Mononuclear cell (primary cell): ENCODE results near the gene SLC35G4. TPM values are rescaled to one million over a fixed set of nuclear protein-coding genes. Genes with fewer than 3 reads are reported as not detected.

ENCODE experiments used
- H3K27me3 ChIP-seq: 2 replicates; pipeline ENCODE4 v1.6.0; 2011; ENCODE audit warnings: low read length, control low read depth; ENCODE audit not compliant: insufficient read depth
- H3K4me1 ChIP-seq: 2 replicates; pipeline ENCODE4 v1.5.1; 2011; ENCODE audit warnings: mild to moderate bottlenecking, low read length, control low read depth; ENCODE audit not compliant: insufficient read depth
- H3K4me3 ChIP-seq: 2 replicates; pipeline ENCODE4 v1.5.1; 2011; ENCODE audit warnings: mild to moderate bottlenecking, low read length, moderate library complexity
- H3K9me3 ChIP-seq: 2 replicates; pipeline ENCODE4 v1.5.1; 2011; ENCODE audit warnings: low read depth, mild to moderate bottlenecking, control low read depth, low read length
- total RNA-seq: library from RNA; depleted of rRNA; stranded (reverse); fragments of >200 nt; gene quantifications from one replicate; pipeline ENCODE4 v1.2.3, GENCODE V29; 2012

SLC35G4 gene
- total RNA-seq, 1 donor: not detected

GRCh38 chr18:11655606-11655932, 46.2 kb downstream of the SLC35G4 start:
- no peaks in the 10 kb centered on the region for H3K9me3 ChIP-seq
- no peaks in the 10 kb centered on the region for H3K4me1 ChIP-seq
- no peak overlapping the region for H3K4me3 ChIP-seq
- peaks cover 9% of the 10 kb centered on the region for H3K27me3 ChIP-seq

- peaks cover 9% of the 10 kb centered on the region for H3K27me3 ChIP-seq
- H3K4me3 ChIP-seq: no peak overlapping the region
- H3K9me3 ChIP-seq: no peaks in the 10 kb centered on the region
- no peaks in the 10 kb centered on the region for H3K4me1 ChIP-seq
Measured at GRCh38 chr18:11657152-11657551, 47.8 kb downstream of the SLC35G4 start.

- H3K4me3 ChIP-seq: no peak overlapping the region
- no peaks in the 10 kb centered on the region for H3K9me3 ChIP-seq
- no peaks in the 10 kb centered on the region for H3K4me1 ChIP-seq
- peaks cover 9% of the 10 kb centered on the region for H3K27me3 ChIP-seq
Measured at GRCh38 chr18:11657554-11657953, 48.2 kb downstream of the SLC35G4 start.

GRCh38 chr18:11658019-11658418, 48.6 kb downstream of the SLC35G4 start:
- H3K27me3 ChIP-seq: peaks cover 9% of the 10 kb centered on the region
- H3K4me3 ChIP-seq: no peak overlapping the region
- H3K4me1 ChIP-seq: no peaks in the 10 kb centered on the region
- H3K9me3 ChIP-seq: no peaks in the 10 kb centered on the region

- Histone ChIP-seq H3K4me3 (no peak overlapping the region), H3K4me1 (no peaks in the 10 kb centered on the region), H3K9me3 (no peaks in the 10 kb centered on the region), H3K27me3 (peaks cover 9% of the 10 kb centered on the region)
Measured at GRCh38 chr18:11658989-11659388, 49.6 kb downstream of the SLC35G4 start.

Other genes starting within 250 kb of the SLC35G4 start
- gene GNAL, start 79.7 kb downstream of the SLC35G4 start, total RNA-seq: 0.84 TPM
- gene CHMP1B, start 241.8 kb downstream of the SLC35G4 start, total RNA-seq: 211 TPM